ENCODE measurements around the gene VPS13D. TPM values are rescaled to one million over a fixed set of nuclear protein-coding genes. Genes with fewer than 3 reads are reported as not detected.

Gene VPS13D
- total RNA-seq, 1 experiment from 2014 or later = 13.6 TPM

DNA sequence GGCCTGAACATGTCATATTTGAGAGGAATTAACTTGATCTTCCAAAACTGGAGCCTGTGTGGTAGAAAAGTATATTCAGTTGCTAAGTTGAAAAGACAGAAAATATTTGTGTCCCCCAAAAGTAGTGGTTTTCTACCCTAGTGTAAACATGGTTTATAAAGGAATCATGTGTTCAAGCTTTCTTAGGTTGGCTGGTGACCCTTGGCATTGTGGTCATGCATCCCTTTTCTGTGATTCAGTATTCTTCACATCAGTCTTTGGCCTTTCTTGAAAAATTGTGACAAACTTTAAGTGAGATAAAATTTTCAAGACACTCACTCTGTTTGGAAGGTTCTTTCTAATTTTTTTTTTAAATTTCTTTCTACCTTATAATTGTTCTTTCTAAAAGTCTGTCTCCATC lies 195.0 kb downstream of the VPS13D start:
- no peak for DNase-seq (ENCODE audit: low read depth)

GRCh38 chr1:12426030-12426429 lies 196.2 kb downstream of the VPS13D start:
- DNase-seq (ENCODE audit: low read depth) = no peak

- no peak for DNase-seq (ENCODE audit: low read depth)
These were observed 198.5 kb downstream of the VPS13D start for GRCh38 chr1:12428334-12428733.

DNA sequence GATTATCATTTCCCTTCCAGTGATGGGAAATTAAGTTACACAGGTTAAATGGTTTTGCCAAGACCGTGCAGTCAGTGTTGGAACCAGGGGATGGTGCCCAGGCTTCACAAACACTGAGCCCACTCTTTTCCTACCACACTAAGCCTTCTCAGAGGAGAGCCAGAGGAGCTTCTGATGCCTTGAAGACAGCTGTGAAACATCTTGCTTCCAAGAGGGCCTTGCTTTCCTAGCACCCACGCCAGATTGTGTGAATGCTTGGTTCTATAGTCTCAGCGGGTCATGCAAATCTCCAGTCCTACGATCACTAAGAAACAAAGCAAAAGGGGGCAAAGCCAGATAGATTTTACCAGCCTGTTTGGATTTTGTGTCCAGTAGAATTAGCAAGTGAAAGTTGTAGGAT lies 200.7 kb downstream of the VPS13D start:
- no peak for DNase-seq (ENCODE audit: low read depth)

- no peak for DNase-seq (ENCODE audit: low read depth)
These were observed 203.1 kb downstream of the VPS13D start for GRCh38 chr1:12432897-12433296.

DNA sequence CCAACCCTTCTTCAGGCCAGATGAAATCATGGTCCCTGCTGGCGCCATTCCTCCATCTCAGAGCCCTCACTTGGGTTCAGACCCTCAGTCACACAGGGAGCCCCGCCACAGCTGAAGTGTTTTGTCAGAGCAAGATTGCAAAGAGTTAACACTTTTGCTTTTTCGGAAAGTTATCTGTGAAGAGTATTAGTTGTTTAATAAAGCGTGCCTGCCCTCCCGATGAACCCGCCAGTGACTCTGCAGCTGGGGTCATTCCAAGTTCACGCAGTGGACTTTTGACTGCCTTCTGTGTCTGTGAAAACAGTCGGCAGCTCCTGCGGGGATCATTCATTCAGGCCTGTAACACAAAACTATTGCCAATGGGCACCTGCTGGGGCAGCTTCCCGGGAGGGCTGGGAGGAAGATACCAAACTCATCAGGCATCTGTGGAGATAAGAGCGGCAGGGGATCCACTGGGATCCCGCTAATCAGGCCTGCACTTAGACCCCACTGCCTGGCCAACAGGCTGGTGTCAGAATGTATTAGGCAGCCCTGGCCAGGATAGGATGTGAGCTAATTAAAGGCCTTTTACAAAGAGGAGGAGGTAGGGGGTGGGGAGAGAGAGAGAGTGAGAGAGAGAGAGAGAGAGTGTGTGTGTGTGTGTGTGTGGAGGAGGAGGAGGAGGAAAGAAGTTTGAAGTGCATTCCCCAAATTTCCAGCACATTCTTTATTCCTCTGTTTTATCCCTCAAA lies 203.7 kb downstream of the VPS13D start:
- DNase-seq (ENCODE audit: low read depth) = peak; percentile 63

DNA sequence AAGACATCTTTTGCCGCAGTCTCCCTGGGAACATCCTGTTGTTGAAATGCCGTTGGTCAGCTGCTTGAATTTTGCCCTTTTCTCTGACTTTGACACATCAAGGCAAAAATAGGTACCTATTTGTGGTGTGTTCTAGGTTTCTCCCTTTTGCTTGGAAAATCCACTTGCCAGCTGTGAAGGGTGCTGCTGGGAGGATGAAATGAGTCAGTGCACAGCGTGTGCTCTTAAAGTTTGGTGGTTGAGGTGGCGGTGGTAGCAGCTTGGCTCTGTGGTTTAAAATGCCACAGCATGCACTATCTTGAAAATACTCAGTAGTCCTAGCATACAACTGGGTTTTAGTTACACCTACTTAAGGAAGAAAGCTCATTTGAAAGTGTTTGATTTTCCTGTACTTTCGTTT lies 204.3 kb downstream of the VPS13D start:
- DNase-seq (ENCODE audit: low read depth) = peak; percentile 92

- no peak for DNase-seq (ENCODE audit: low read depth)
These were observed 204.9 kb downstream of the VPS13D start for GRCh38 chr1:12434686-12435085.

DNA sequence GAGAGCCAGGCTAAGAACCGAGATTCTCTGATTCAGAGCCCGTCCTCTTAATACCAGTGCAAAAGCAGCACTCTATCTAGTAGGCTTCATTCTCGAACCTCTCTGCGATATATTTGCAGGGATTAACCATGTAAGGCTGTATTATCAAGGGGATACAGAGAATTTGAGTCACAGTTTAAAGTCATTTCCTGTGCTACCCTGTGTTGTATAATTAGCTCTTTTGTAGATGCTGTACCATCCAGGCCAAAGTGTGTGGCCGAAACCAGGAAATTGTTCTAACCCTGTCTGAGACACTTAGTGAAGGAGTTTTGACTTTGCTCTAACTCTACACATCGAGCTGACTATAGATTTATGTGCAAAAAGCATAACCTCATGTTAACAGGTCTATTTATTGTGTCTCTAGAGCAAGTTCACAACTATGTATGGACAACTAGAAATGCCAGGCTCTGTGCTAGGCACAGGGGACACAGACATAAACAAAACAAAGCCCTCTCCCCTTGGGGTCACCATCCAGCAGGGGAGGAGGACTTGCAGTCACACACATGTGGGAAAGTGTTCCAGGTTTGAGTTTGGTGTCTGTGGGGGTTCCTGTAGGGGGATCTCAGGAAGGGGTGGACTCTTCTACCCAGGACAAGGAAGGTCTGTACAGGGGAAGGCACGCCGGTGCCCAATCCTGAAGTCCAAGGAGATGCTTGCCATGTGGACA lies 206.0 kb downstream of the VPS13D start:
- peak; percentile 64 for DNase-seq (ENCODE audit: low read depth)

DNA sequence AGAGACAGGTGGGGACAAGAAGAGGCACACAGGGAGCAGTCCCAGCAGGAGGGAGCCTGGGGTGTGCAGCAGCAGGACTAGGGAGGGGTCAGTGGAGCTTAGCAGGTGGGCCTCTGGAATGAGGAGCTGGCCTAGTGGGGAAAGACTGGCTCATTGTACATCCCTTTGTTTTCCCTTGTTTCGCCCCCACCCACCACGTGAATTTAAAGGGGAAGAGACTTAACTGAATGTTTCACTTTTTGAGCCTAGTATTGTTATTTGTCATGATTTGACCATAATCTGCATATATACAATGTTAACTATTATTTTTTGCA lies 206.5 kb downstream of the VPS13D start:
- no peak for DNase-seq (ENCODE audit: low read depth)

GRCh38 chr1:12436817-12437599 lies 207.2 kb downstream of the VPS13D start:
- DNase-seq (ENCODE audit: low read depth) = peak; percentile 89

DNA sequence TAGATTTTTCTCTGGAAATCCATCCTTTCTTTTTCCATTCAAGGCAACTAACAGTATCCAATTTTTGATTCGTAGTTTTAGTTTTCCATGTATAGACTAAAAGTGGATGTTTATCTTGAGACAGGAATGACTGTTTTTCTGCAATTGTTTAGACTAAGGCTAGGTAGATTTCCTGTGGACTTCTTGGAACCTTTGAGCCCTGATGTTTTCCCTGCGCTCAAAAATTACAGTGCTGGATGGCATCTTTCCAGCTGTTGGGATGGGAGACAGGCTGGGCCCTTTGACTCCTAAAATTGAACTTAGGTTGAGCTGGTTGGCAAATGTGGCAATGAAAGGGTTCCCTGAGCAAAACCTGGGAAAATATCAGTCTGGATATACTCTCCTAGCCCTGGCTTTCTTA lies 207.8 kb downstream of the VPS13D start:
- DNase-seq (ENCODE audit: low read depth) = no peak

DNA sequence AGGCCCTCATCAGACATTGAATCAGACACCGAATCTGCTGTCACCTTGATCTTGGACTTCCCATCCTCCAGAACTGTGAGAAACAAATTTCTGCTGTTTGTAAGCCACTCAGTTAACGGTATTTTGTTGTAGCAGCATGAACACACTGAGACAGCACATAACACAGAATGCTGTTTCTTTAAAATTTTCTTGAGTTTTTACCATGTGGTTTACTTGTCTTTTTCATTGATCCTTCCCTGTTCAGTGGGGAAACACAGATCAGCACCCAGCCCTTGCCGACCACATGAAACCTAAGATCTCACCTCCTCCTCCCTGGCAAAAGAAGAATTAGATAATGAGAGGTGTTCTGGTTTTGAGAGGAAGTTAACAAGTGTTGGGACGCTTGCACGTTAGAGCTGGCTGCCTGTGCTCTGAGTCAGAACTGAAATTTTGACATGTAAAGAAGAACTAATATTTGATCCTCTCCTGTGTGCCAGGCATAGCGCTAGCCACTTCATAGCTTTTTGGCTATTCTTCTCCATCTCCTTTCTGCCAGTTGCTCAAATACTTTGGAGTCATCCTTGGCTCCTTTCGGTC lies 208.6 kb downstream of the VPS13D start:
- DNase-seq (ENCODE audit: low read depth) = no peak

- no peak for DNase-seq (ENCODE audit: low read depth)
These were observed 209.2 kb downstream of the VPS13D start for GRCh38 chr1:12439073-12439472.

GRCh38 chr1:12441414-12442105 lies 211.7 kb downstream of the VPS13D start:
- DNase-seq (ENCODE audit: low read depth) = no peak

DNA sequence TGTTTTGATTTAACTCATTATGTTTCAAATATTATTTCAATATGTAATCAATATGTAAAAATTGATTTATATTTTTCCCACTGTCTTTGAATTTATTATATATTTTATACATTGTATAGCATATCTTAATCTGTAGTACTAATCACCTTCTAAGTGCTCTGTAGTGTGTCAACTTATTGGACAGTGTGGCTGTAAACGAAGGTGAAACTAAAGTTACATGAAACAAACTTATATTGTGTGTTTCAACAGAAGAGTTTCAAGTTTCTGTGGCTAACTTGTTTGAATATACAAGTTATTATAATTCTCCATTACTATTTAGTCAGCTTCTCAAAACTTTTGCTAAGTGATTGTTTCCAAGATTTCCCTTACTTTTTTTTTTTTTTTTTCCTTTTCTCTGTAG lies 212.4 kb downstream of the VPS13D start:
- no peak for DNase-seq (ENCODE audit: low read depth)

DNA sequence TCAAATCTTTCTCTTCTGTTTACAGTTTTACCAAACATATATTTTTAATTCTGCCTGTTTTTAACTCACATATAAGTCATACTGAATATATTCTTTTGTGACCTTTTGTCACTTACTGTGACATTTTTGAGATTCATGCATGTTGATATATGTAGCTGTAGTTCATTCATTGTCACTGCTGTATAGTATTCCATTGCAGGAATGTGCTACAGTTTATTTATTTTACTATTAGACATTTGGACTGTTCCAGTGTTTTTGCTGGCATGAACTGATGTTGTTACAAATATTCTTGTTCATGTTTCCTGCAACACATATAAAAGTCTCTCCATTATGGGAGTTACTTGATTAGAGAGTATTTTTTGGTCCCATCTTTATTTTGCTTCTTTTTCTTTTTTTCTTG lies 213.3 kb downstream of the VPS13D start:
- DNase-seq (ENCODE audit: low read depth) = no peak

- DNase-seq (ENCODE audit: low read depth) = no peak
These were observed 214.6 kb downstream of the VPS13D start for GRCh38 chr1:12444329-12444841.

- DNase-seq (ENCODE audit: low read depth) = no peak
These were observed 215.4 kb downstream of the VPS13D start for GRCh38 chr1:12445257-12445656.

DNA sequence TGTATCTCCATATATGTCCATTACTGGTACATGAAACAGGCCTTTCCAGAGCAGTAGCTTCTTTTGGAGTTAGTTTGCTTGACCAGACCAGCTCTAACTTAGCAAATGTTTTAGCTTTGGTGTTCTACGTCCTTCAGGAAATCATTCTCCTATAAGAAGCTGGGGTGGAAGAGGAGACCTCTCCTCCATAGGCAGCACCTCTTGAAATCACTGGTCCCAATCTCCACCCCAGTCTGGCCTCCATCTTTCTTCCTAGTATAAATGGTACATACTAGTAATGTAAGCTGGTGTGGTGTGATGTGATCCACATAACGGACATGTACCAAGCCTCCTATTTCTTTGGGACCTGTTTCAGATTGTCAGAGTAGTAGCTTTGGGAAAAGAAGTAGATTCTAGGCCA lies 216.8 kb downstream of the VPS13D start:
- DNase-seq (ENCODE audit: low read depth) = no peak

DNA sequence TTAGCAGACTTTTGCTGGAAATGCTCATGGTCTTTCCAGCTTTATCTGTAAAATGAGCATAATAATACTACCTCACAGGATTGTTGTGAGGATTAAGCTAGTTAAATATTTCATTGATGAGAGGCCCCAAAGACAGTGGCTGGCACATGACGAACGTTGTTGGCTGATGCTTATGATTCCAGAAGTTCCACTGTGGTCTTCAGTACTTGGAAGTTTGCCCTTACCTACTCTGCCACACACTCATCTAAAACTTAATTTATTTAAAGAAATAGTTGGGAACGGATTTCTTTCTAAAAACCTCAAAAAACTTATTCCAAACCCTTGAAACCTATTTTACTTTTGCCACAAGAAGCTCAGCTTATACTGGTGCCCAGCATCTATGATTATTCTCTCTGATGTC lies 217.5 kb downstream of the VPS13D start:
- DNase-seq (ENCODE audit: low read depth) = peak; percentile 70

GRCh38 chr1:12447849-12448312 lies 218.1 kb downstream of the VPS13D start:
- DNase-seq (ENCODE audit: low read depth) = peak; percentile 75
